ENCODE results near the gene LAMP1.
"Not testable (repeated sequence)": the region's sequence is repeated elsewhere in the genome, so short reads cannot be mapped to it uniquely, and the experiment has no call there.

Gene LAMP1, protein sequence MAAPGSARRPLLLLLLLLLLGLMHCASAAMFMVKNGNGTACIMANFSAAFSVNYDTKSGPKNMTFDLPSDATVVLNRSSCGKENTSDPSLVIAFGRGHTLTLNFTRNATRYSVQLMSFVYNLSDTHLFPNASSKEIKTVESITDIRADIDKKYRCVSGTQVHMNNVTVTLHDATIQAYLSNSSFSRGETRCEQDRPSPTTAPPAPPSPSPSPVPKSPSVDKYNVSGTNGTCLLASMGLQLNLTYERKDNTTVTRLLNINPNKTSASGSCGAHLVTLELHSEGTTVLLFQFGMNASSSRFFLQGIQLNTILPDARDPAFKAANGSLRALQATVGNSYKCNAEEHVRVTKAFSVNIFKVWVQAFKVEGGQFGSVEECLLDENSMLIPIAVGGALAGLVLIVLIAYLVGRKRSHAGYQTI

DNA sequence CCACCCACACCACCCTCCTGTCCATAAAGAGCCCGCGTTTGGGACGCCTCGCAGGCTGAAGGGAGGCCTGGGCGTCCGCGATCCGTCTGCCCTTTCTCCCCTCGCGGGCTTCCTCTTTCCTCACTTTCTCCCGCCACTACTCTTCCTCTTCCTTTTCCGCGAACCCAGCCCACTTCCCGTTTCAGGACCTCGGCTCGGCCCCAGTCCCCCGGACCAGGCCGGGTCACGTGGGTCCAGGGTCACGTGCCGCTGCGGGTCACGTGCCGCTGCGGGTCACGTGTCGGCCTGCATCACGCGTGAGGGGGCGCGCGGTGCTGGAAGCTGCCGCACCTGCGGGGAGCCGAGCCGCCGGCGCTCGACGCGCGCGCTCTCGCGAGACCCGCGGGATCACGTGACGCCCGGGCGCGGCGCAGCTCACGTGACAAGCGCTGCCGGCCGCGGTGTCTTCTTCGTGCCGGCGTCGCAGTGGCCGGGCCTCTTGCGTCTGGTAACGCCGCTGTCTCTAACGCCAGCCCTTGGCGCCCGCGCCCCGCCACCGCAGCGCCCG, at the start of gene LAMP1:
TSS of gene LAMP1 (plus strand) at position 417 of the 547 bp plus-strand sequence. CDS start 196 bp downstream, outside the sequence.
- DNase-seq (ENCODE audit: low spot score), result peak; percentile 100

DNA sequence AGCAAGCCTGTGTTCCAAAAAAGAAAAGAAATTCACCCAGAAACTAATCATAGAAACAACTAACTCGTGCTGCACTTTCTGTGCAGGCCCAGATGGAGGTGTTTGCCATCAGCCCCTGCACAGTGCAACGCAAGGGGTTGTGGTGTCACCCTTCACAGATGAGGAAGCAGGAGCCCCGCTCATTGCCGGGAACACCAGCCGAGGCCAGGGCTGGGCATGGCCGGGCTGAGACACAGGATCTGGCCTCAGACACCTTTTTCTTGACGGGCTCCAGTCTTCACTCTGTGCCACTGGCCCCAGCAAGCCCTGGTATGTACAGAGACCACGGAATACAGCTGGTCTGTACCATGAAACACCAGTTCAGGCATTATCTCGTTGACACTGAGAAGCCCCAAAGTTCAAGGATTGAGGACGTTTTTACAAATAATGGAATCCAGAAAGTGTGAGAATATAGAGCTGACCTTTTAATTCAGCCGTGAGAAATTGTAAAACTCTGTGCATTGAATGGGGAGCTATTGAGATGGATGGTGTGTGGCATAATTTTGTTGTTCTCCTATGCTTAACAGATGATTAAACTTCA, 44.4 kb upstream of the LAMP1 start:
- DNase-seq (ENCODE audit: low spot score), result no peak

DNA sequence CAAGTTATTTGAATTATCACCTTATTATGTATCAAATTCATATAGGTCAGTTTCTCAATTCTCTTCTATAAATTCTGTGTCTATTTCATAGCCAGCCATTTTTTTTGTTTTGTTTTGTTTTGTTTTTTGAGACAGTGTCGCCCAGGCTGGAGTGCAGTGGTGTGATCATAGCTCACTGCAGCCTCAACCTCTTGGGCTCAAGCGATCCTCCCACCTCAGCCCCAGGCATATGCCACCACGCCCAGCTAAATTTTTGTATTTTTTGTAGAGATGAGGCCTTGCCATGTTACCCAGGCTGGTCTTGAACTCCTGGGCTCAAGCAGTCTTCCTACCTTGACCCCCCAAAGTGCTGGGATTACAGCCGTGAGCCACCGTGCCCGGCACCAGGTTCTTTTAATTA, 39.1 kb upstream of the LAMP1 start:
- not testable (repeated sequence) for DNase-seq (ENCODE audit: low spot score)

DNA sequence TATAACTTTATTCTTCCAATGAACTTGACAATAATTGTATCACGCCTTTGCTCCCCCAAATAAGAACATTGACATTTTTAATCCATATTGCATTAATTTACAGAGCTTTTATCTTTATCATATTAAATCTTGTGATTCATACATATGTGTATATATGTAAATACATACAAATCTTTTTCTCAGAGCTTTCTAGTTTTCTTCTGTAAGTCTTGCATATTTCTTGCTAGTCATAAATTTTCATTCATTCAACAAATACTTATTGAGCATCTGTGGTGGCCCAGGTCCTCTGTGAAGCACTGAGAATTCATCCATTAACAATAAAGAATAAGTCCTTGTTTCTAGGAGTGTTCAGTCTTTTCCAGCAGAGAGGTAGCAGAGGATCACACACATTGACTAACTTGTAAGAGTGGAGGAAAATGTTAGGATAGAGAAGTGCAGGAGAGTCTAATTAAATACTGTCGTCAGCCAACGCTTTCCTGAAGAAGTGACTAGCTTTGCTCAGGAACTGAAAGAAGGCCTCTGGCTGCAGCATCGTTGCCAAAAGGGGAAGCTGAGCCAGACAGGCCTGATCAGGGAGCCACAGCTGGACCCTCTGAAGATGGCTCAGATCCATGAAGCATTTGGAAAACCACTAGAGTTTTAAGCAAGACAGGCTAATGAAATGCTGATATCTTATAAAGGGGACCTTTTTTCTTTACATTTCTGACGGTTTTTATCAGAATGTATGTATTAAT, 38.6 kb upstream of the LAMP1 start:
- no peak for DNase-seq (ENCODE audit: low spot score)

DNA sequence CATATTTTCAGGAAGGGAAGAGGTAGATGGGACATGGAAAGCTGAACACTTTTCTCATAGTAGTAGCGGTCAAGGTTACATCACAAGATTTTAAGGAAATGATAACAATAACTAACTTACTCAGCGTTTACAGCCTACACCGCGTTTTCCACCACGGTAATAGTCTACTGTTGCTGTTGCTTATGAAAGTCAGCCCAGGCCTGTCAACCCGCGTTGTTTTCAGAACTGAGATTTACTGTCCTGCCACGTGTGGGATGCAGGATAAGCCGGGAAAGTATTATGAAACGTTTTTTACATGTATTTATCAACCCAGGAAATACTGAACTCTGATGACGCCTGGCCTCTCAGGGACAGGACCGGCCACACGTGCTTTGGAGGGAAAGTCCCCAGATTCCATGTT, 36.0 kb upstream of the LAMP1 start:
- no peak for DNase-seq (ENCODE audit: low spot score)

DNA sequence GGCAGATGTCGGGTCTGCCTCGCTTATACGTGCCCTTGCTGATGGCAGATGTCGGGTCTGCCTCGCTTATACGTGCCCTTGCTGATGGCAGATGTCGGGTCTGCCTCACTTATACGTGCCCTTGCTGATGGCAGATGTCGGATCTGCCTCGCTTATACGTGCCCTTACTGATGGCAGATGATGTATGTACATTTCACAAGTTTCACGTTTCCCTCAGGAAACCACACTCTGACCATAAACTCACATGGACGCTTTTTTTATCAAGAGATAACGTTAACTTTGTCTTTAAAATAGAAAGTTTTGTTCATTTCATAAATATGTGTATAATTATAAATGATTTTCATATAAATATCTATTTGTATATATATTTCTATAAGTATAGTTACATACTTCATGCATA, 34.0 kb upstream of the LAMP1 start:
- not testable (repeated sequence) for DNase-seq (ENCODE audit: low spot score)

DNA sequence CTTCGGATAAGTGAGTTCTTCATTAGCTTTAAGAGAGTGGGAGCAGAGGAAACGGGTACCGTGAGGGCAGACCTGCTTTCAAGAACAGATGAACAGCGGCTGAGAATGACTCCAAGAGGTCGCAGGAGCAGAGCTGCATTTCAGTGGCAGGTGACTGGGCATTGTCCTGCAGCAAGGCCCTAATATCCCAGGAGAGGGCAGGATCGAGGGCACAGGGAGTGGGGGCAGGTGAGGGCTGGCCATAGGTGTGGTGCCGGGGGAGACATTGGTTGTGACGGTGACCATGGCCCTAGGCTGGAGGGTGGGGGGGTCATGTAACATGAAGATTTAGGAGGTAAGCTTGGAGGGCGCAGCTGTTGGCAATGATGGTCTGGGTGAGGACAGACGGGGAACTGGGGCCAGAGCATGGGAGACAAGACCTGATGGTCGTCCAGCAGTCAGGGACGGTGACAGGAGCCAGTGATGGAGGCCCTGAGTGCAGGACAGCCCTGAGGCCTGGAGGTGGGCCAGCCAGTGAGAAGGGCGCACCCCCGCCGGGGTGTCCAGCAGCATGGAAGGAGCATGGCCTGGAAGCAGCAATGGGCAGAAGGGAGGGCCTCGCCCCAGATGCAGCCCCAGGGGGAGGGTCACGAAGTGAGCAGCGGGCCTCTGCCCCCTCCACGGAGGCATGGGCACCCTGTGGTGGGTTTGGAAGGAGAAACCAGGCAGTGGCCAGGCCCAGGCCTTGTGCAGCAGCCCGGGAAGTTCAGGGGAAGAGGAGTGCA, 29.2 kb upstream of the LAMP1 start:
- DNase-seq (ENCODE audit: low spot score), result peak; percentile 20

DNA sequence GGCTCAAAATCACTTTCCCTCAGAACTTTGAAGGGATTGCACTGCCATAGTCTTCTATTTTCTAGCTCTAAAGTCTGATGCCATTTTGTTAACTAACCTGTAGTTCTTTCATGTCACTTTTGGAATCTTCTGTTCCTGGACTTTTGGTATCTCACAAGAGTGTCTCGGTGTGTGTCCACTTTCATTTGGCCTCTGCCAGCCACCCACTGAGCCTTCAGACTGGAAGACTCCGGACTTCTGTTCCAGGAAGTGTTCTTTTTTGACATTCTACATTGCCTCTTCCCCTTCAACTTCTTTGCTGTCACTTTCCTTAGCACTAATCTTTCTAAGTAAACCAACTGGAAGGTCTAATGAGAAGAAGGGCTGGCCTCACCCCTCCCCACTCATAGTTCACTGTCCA, 25.0 kb upstream of the LAMP1 start:
- no peak for DNase-seq (ENCODE audit: low spot score)

DNA sequence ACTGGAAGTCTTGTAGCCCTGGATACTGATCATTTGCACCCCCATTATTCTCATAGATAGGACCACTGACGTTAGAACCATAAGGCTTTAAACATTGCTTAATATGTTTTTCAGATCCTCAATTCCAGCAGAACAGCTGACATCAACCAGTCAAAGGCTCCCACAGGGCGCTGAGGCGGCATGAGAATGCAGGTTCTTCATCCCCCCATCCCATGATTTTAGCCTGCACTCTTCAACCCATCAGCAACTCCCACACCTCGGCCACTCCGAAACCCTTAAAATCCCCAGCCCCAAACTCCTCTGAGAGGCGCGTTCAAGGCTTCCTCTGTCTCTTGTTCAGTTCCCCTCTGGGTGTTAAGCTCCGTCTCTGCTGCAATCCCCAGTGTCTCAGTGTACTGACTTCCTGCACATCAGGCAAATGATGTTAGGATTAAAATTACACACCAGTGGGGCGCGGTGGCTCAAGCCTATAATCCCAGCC, 24.3 kb upstream of the LAMP1 start:
- DNase-seq (ENCODE audit: low spot score), result no peak

DNA sequence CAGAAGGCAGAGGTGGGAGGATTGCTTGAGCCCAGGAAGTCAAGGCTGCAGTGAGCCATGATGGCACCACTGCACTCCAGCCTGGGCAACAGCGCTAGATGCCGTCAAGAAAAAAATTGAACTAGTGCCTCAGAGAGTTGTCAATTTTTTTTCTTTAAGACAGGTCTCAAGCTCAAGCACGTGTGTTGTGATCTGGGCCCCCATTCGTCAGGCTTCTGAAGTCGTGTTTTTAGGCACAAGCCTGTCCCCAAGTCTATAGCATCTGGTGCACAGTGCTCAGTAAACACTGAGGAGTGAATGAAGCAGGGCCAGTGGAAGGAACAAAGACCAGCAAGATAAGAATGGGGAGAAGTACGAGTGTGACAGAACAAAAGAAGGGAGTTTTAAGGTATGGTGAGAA, 23.7 kb upstream of the LAMP1 start:
- DNase-seq (ENCODE audit: low spot score), result no peak

DNA sequence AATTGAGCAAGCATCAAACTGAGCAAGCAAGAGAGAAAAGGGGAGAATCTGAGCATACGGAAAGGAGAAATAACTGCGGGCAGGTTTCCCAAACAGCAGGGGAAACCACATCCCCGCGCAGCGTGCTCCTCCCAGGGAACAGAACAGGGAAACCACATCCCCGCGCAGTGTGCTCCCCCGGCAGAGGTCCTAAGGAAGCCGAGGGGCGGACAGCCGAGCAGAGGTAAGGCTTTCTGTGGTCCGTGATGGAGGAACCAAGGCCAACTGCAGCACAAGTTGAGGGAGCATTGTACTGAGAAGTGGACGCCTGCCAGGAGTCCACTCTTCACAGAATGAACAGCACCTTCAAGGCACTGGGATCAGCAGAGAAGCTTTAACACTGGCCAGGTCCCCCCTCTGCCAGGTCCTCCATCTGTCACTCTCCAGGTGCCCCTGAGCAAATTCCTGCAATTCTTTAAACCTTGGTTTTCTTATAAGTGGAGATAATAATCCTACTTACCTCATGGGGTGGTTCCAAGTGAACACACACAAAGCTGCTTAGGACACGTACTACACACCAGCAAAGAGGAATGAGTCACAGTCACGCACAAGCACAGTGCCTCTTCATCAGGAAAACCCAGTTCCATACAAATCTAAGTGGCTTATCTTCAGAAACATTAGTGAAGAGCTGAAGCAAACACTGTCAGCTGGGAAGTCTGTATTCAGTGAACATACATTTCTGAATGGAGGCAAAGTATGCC, 23.0 kb upstream of the LAMP1 start:
- DNase-seq (ENCODE audit: low spot score), result no peak

DNA sequence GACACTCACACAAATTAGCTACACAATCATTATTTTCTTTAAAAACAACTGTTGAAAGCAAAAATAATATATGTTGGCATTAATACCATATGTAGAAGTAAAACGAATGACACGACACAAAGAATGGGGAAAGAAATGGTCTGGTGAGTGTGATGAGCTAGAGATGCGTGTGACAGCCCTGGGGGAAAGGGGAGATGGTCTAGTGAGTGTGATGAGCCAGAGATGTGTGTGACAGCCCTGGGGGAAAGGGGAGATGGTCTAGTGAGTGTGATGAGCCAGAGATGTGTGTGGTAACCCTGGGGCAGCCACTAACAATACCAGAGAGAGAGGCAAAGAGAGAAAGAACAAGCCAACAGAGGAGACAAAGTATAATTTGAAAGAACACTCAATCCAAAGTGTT, 22.3 kb upstream of the LAMP1 start:
- no peak for DNase-seq (ENCODE audit: low spot score)

DNA sequence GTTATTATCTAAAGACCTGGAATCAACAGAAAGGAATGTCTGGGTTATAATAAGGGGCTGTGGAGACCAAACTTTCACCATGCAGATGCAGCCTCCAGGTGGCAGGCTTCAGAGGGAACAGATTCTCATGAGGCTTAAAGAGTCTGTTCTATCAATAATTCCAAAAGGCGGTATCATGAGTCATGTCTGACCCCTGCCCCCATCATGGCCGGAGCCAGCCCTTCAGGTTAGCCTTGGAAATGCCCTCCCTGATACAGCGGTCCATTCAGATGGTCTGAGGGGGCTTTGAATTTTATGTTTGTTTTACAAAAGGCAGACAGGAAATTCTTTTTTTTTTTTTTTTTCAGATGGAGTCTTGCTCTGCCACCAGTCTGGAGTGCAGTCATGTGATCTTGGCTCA, 21.7 kb upstream of the LAMP1 start:
- DNase-seq (ENCODE audit: low spot score), result peak; percentile 51

DNA sequence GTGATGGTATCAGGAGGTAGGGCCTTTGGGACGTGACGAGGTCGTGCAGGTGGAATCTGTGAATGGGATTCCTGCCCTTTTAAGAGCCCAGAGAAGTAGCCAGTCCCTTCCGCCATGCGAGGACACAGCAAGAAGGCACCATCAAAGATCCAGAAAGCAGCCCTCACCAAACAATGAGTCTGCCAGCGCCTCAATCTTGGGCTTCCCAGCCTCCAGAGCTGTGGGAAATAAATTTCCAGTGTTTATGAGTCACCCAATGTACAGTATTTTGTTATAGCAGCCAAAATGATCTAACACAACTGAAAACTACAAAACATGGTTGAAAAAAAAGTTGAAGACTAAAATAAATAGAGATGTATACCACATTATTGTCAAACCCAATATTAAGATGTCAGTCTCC, 16.9 kb upstream of the LAMP1 start:
- no peak for DNase-seq (ENCODE audit: low spot score)

DNA sequence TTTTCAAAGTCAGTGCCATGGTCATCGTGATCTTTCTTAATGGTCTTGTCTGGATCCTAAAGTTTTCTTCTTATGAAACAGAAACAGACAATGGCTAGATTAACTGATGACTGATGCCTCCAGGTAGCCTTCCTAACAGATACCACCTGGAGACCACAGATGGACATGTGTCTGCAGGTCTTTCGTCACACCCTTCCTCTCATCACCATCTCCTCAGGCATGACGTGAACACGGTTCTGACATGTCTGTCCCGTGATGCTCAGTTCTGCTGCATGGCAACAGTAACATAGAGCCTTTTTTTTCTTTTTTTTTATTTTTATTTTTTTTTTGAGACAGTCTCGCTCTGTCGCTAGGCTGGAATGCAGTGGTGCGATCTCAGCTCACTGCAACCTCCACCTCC, 13.1 kb upstream of the LAMP1 start:
- DNase-seq (ENCODE audit: low spot score), result no peak

DNA sequence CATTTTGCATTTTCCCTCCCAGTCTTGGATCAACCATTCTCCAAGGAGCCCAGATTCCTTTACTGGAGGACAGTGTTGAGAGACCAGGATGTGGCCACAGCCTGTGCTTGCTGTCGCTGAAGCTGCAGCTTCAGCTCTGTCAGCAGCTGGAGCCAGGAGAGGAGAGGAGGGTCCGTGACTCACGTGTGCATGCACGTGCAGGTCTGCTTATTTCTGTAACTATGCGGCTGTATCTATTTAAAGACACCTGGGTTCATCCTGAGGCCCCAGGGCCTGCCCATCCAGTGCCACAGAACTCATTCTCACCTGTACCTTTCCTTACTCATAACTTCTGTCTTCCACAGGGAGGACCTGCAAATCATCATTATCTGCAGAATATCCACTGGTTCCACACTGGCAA, 8.2 kb upstream of the LAMP1 start:
- no peak for DNase-seq (ENCODE audit: low spot score)

DNA sequence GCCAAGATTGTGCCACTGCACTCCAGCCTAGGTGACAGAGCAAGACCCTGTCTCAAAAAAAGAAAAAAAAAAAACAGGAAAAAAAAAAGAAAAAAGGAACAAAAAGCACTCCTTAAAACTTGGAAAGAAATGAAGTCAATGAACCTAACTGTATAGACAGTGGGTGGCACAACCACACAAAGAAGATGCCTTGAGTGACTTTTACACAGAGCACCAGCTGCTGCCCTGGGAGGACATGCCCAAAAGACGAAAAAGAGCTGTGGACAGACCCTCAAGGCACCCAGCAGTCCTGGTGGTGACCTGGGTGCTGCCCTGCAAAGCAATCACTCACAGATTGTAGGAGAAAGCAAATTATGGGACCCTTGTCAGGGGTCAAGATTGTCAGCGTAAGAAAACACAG, 5.9 kb upstream of the LAMP1 start:
- no peak for DNase-seq (ENCODE audit: low spot score)

DNA sequence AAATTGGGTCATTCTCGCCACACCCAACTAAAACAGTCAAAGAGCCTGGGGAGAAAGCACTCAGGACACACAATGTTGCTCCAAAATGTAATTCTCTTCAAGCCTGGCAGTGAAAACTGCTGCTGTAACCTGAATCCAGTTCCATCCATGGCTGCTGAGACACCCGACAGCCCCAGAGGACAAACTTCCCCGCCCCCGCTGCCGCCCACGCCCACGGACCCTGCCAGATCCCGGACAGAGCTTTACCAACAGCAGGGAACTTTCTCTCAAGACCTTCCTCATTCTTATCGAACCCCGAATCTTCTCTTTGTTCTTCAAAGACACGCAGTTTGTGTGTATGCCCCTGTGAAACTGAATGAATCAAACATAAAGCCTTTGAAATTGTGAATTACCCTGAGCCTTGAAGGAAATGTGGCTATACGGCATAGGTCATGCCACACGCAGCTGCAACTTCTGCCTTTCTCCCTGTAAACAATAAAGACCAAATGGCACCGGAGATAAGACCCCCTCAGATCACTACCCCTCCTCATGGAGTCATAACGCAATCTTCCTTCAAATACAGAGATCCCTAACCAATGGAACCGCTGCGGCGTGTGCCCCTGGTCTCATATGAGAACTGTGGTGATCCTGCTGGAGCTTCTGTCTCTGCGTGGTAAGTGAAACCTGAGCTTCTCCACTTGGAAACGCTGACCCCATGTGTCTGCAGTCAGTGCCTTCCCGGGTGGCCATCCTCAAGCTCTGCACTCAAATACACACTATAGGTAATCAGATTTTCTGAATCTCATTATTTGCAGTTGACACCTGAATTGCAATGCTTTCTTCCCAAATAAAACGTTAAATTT, 4.8 kb upstream of the LAMP1 start:
- peak; percentile 70 for DNase-seq (ENCODE audit: low spot score)

DNA sequence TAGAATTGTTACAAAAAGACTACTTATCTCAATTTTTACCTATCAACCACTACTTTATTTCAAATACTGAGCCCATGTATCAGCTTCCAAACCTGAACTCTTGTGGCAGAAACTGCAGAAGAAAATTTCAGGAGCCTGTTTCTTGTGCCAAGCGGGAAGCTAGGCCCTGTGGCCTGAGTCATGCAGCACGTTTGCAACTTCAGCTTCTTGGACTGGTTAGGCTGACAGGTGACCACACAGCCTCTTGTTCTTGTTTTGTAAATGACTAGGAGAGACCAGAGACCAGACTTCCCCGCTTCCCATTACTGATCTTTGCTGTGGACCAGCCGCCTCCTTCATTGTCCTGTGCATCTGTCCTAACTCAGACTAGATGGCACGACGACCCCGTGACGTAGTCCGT, 3.4 kb upstream of the LAMP1 start:
- no peak for DNase-seq (ENCODE audit: low spot score)

DNA sequence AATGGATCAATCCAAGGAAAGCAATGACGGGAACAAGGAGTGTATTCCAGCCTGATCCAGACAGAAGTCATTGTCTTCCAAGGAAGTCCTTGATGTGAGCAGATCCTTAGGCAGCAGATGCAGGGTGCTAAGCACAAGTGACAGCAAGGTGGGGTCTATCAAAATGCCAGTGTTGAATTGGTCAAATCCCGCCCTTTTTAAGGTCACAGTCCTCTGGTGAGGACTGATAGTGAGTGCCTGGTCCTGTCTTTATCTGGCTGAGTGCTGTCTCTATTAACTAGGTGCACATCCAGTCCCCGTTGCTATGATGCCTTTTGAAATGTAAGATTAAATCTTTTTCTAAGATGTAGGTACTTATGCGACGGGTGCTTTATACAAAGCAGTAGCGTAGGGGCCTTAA, 1.3 kb upstream of the LAMP1 start:
- no peak for DNase-seq (ENCODE audit: low spot score)

All from iPS-NIHi11 (cell line).